NT2/D1 (cell line): Measurements from ENCODE around the gene TAS2R60.

Source experiments
- SUZ12 ChIP-seq: IDR thresholded peaks from 2 replicates; pipeline ENCODE4 v1.6.1; 2011; ENCODE audit not compliant: insufficient read length, insufficient read depth; ENCODE audit errors: extremely low read depth
- YY1 ChIP-seq: IDR thresholded peaks from 2 replicates; pipeline ENCODE4 v1.6.1; 2011; ENCODE audit not compliant: insufficient read length, insufficient read depth
- ZNF274 ChIP-seq: IDR thresholded peaks from 2 replicates; pipeline ENCODE4 v1.6.1; 2011; ENCODE audit warnings: mild to moderate bottlenecking, low read depth, low read length

- TF ChIP-seq YY1 = no peak
- TF ChIP-seq ZNF274 = no peak
- TF ChIP-seq SUZ12 = no peak
These were observed 42.0 kb upstream of the TAS2R60 start for GRCh38 chr7:143401265-143401664.
